ENCODE measurements around the gene FAM185A. TPM values are rescaled to one million over a fixed set of nuclear protein-coding genes. Genes with fewer than 3 reads are reported as not detected.
A peak's percentile ranks its signal among the peaks of the same experiment; 100 is the strongest.
"Not testable (repeated sequence)": the region's sequence is repeated elsewhere in the genome, so short reads cannot be mapped to it uniquely, and the experiment has no call there.

FAM185A gene
- total RNA-seq, 1 experiment from 2014 or later: 8.3 TPM

DNA sequence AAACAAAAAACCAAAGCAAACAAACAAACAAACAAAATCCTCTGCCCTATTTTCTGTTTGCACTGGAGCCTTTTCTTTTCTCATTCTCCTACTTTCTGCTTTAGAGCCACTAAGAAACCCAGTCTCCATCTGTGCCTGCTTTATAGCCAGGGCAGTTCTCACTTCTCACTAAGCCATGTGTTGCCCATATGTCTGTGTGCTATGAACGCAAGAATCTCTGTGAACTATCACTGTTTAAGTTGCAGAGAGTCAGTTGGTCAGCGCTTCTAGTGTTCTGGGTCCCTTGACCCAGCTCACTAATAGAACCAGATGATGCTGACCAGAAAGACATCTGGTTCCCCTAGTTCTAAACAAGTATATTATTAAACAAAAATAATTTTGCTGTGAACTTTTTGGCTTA, 81.4 kb downstream of the FAM185A start:
- no peak for DNase-seq (ENCODE audit: low read depth)

DNA sequence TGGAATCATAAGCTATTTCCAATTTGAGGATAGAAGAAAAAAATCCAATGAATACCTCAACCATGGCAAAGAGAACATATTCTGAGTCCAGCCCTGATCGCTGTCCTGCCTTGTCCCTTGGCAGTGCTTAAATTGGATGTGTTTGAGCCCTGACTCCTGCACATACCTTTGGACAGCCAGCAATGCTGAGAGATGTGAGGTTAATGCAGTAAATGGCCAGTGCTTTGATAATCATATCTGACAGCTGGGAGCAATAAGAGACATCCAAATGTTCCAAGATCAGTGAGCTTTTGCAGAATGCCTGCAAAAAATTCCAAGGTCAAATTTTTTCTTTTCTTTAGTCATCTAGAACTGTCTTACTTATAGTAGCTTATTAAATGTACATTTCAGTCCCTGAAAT, 83.9 kb downstream of the FAM185A start:
- no peak for DNase-seq (ENCODE audit: low read depth)

DNA sequence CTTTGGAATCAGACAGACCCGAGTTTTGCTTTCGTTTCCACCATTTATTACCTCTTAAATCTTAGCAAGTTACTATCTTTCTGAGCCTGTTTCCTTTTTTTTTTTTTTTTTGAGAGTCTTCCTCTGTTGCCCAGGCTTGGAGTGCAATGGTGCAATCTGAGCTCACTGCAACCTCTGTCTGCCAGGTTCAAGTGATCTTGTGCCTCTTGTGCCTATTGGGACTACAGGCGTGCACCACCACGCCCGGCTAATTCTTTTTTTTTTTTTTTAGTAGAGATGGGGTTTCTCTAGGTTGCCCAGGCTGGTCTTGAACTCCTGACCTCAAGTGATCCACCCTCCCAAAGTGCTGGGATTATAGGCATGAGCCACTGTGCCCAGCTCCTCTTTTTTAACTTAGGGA, 84.5 kb downstream of the FAM185A start:
- DNase-seq (ENCODE audit: low read depth): no peak

DNA sequence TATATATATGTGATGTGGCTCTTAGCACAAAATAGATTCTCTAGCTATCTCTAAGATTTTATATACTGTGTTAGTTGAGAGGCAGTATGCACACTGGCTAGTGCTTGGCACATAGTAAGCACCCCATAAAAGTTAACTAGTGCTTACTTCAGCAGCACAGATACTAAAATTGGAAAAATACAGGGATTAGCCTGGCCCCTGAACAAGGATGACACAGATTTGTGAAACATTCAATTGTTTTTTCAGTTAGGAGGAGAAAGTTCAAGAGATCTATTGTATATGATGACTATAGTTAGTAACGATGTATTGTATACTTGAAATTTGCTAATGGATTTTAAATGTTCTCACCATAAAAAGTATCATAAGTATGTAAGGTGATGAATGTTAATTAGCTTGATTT, 85.7 kb downstream of the FAM185A start:
- no peak for DNase-seq (ENCODE audit: low read depth)

DNA sequence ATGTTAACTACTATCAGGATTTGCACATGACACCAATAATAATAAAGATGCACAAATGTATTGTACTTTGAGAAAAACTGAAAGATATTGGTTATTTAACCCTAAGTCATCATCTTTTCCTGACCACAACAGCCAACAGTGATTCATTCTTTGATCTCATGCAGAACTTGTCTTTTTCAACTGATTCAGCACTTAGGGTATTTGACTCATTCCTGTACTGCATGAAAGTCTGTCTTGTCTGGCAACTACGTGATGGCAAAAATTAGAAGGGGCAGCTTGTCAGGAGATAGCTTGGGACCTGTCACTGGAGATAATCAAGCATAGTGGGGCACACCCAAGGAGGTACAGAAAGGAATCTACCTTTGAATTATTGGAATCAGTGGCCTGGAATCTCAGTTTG, 86.2 kb downstream of the FAM185A start:
- DNase-seq (ENCODE audit: low read depth): peak; percentile 92

DNA sequence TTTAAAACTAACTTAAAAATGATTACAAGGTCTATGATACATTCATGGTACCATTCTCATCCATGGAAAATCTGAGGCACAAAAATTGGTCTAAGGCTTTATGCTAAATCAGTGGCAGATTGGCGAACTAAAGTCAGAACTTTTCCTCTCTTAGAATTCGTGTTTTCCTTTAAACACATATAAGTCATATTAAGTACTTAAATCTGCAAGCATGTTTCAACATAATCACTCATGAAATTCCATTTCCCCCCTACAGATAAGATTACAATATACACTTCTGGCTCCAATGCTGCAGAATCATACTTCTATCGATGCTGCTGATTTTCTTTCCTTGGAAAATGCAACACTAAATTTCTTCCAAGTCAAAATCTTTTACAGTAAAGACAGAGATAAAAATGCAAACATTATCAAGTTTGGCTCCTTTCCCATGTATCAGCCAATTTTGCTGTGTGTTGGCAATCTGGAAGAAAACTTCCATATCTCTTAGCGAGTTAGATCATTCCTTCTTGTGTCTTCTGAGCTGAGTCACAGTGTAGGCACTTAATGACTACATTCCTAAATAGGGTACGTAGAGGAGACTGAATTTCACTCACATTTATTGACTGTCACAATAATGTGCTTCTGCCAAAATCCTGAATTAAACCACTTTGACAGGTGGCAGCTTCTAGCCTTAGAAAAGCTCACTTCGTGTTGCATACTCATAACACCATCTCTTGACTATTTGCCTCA, 87.6 kb downstream of the FAM185A start:
- DNase-seq (ENCODE audit: low read depth): peak; percentile 94

DNA sequence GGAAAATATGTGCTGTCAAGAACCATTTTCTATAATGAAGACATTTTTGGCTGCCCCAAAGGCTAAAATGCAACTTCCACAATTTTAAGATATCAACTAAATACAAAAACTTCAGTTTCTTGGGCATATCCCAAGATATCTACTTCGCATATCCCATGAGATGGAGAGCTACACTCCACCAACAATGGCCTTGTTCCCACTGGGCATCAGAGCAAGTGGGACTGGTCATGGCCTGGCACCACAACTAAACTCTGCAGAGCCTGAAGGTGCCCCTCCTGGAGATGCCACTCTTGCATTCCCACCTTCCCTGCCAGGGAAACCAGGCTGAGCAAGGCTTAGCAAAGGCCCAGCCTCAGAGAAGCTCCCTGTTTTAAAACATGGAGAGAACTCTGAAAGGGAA, 88.2 kb downstream of the FAM185A start:
- DNase-seq (ENCODE audit: low read depth): no peak

DNA sequence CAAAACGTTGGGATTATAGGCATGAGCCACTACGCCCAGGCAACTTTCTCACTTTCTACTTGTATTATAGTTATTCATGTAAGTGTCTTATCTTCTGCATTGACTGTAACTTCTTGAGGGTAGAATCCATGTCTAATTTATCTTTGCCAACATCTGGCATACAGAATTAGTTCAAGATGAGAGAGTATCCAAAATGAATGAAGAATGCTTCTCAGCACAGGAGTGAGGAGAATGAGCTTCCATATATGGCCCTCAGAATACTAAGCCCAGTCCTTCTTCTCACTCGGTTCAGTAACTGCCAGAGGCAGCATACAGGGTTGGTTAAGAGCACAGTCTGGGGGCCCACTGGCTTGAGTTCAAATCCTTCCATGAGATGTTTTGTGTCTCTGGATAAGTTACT, 89.0 kb downstream of the FAM185A start:
- no peak for DNase-seq (ENCODE audit: low read depth)

DNA sequence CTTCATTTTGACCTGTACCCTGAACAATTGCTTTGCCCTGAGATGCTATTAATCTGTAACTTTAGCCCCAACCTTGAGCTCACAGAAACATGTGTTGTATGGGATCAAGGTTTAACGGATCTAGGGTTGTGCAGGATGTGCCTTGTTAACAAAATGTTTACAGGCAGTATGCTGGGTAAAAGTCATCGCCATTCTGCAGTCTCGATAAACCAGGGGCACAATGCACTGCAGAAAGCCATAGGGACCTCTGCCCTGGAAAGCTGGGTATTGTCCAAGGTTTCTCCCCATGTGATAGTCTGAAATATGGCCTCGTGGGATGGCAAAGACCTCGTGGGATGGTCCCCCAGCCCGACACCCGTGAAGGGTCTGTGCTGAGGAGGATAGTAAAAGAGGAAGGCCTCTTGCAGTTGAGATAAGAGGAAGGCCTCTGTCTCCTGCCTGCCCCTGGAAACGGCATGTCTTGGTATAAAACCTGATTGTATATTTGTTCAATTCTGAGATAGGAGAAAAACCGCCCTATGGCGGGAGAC, 89.8 kb downstream of the FAM185A start:
- not testable (repeated sequence) for DNase-seq (ENCODE audit: low read depth)

DNA sequence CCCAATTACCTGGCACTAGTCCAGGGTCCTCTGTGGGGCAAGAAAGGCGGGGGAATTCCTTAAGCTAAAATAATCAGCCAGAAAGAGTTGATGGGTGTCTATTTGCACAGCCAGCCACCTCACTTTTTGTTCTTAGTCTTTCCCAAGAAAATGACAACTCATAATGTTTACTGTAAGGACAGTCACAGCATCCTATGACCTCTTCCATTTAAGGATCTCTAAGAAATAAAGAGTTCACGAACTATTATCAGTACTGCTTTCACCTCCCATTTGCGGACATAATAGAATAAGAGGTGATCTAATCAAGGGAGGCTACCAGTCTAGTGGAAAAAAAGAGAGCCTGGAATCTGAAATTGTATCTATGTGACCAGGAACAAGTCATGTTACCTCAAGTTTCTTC, 91.6 kb downstream of the FAM185A start:
- DNase-seq (ENCODE audit: low read depth): no peak

DNA sequence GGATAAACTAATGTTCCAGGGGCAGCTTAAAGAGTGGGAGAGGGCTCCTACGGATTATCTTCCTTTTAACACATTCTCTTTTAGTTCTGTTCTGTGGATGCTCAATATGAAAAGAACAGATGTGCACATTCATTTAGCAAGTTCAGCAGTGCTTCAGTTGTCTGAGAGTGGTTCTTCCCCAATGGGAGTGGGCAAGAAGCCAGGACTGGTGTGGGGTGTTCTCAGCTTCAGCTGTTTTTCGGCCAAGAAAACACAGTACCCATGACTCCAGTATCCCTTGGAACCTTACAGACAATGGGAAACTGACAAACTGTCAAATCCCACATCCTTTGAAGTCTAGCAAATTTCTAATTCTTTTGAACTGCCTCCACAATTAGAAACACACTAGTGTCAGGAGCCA, 92.5 kb downstream of the FAM185A start:
- DNase-seq (ENCODE audit: low read depth): no peak

DNA sequence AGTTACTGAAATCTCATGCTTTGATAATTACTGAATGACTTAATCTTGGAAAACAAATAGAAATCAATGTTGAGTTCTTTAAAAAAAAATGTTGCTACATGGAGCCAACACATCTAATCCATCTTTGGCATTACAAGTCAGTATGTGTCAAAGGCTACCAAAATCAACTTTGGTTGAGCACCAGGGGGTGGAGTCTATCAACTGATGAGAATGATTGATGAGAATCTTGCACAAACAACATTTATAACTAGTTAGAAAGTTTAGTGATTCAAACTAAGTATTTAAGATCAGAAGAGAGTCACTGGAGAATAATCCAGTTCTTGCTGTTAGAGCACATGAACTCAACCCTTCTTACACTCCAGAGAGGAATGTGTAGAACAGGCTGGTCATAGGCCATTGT, 93.5 kb downstream of the FAM185A start:
- DNase-seq (ENCODE audit: low read depth): no peak

DNA sequence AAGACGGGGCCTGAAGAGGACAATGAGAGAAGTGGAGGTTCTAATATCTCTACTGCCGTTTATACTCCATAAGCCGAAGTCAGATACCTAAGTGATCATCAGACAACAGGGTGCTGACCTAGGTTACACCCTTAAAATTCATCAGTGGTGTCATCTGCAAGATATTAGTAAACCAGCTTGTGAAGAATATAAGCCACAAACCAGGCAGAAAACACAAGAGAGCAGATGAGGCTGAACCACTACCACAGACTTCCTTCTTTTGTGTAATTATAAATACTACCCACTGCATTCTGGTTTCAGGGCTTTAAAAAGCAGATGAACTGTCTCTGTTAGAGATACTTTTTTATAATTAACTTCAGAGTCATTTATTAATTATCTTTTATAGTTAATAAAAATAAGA, 95.1 kb downstream of the FAM185A start:
- no peak for DNase-seq (ENCODE audit: low read depth)

DNA sequence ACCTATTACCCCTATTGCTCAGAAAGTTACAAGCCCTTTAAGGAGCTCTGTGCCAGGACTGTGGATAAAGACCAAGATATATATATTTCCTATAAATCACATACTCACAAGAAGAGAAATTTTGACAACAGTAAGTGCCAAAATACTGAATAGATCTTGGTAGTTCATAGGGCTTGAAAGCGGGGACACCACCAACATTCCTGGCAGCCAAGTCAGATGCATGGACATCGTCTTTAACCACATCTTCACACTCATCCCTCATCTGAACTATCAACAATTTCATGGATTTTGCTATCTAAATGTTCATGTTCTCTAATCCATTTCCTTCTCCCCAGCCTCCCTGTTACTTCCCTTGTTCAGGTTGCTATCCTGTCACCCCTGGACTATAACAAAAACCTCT, 96.5 kb downstream of the FAM185A start:
- DNase-seq (ENCODE audit: low read depth): no peak

DNA sequence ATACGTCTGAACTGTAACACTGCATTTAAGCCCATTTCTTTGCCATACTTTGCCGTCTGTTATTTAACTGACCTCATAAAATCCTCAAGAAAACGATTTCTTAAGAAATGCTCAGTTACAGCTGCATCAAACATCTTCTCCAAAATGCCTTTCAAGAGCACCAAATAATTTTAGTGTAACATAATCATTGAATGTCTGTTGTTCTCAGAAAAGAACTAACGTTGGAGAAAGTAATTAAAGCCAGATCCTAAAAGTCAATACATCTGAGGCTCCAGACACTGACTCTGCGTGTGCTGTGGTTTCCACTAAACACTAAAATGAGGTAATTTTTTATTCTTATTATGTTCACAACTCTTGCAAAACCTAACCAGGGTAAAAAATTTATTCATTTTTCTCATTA, 100.3 kb downstream of the FAM185A start:
- no peak for DNase-seq (ENCODE audit: low read depth)

DNA sequence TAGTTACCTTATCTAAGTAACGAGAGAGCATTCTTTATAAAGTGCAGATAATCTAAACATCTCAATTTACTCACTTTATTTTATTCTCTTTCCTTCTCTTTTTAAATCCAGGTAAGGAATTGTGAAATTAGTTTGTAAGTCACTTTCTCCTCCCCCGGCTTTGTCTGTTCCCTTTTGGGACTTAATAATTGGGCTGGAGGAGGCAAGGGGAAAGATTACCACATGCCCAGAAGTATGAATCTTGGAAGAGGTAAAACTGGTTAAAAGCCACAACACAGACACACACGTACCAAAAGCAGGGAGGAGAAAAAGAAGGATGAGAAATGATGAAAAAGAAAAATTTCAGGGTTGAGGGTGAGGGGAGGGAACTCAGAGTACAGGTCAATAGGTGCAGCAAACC, 100.7 kb downstream of the FAM185A start:
- DNase-seq (ENCODE audit: low read depth): no peak

DNA sequence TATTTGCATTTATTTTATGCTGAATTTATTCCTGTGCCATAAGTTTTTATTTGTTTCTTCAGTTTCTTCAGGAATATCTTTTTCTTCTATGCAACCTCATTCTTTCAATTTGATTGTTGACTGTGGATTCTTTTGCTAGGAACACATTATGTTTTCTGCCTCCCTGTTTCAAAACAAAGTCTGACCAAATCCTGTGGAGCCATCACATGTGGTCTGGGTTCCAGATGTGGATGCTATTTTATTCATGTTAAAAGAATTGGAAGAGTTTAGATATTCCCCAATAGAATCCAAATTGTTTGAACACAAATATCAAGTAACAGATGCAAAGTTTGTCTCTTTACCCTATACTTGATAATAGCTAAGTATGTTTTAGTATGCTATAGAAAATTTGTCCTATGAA, 107.2 kb downstream of the FAM185A start:
- DNase-seq (ENCODE audit: low read depth): no peak

Other genes with a start within 250 kb of the FAM185A start
- gene RASA4B, start 231.2 kb upstream of the FAM185A start, total RNA-seq (2014; rRNA removed; shearing (Covaris generic)): 0.84 TPM in 1 of 2 replicates, not detected in the other
- 0.34 TPM in 1 of 2 replicates, not detected in the other for gene UPK3BL2, start 205.3 kb upstream of the FAM185A start, total RNA-seq (2014; rRNA removed; shearing (Covaris generic))
- not detected in 2 replicates for gene SPDYE2, start 197.8 kb upstream of the FAM185A start, total RNA-seq (2014; rRNA removed; shearing (Covaris generic))
- gene POLR2J3, start 176.4 kb upstream of the FAM185A start, total RNA-seq (2014; rRNA removed; shearing (Covaris generic)): 7.9 and 14.8 TPM in 2 replicates
- gene RASA4, start 132.2 kb upstream of the FAM185A start, total RNA-seq (2014; rRNA removed; shearing (Covaris generic)): 5.4 and 9.0 TPM in 2 replicates
- 4.0 and 6.2 TPM in 2 replicates for gene UPK3BL1, start 106.2 kb upstream of the FAM185A start, total RNA-seq (2014; rRNA removed; shearing (Covaris generic))
- gene SPDYE2B, start 98.7 kb upstream of the FAM185A start, total RNA-seq (2014; rRNA removed; shearing (Covaris generic)): not detected in 2 replicates
- 0.71 TPM in 1 of 2 replicates, not detected in the other for gene POLR2J2, start 77.3 kb upstream of the FAM185A start, total RNA-seq (2014; rRNA removed; shearing (Covaris generic))
- 84.3 and 108 TPM in 2 replicates for gene LRRC17, start 164.0 kb downstream of the FAM185A start, total RNA-seq (2014; rRNA removed; shearing (Covaris generic))

Data from M059J (cell line).